ENCODE results near the gene POLG. TPM values are rescaled to one million over a fixed set of nuclear protein-coding genes. Genes with fewer than 3 reads are reported as not detected.

The POLG gene
- total RNA-seq, 1 donor from 2014 or later, result 64.5 TPM

DNA sequence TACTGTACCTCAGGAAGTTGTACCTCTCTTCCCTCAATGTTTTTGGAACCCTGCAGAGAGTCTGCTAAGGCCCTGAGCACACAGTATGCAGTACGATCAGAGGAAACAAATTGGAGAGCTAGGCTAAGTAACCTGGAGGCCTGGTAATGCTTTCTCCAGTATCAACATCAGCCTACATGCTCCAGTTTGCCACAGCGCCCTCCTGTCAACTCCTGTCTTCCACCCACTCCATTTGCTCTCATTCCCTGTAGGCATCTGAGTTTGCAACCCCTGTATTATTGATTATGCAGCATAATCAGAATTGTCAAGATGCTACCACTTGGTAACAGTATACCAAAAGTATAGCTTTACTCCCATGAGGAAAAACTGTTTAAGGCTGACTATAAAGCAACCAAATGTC lies 14.4 kb downstream of the POLG start:
- no peak for DNase-seq (ENCODE audit: low spot score)
- Mint-ChIP-seq H3K9me3 (ENCODE audit: unreplicated experiment) (no peaks in the 10 kb centered on the region), H3K4me3 (ENCODE audit: unreplicated experiment) (peak overlapping the region; percentile 71), H3K4me1 (ENCODE audit: unreplicated experiment) (peaks cover 23% of the 10 kb centered on the region), H3K36me3 (ENCODE audit: low read depth, unreplicated experiment) (peaks cover 65% of the 10 kb centered on the region), H3K27ac (ENCODE audit: unreplicated experiment) (peak overlapping the region; percentile 5), H3K27me3 (ENCODE audit: unreplicated experiment) (peaks cover 9% of the 10 kb centered on the region)
- no peak for TF ChIP-seq CTCF (IDR thresholded peaks at IDR 0.05; ENCODE audit: unreplicated experiment)

GRCh38 chr15:89319678-89320077 lies 14.9 kb downstream of the POLG start:
- Mint-ChIP-seq H3K4me3 (ENCODE audit: unreplicated experiment) (peak overlapping the region; percentile 71), H3K9me3 (ENCODE audit: unreplicated experiment) (no peaks in the 10 kb centered on the region), H3K27ac (ENCODE audit: unreplicated experiment) (peak overlapping the region; percentile 5), H3K36me3 (ENCODE audit: low read depth, unreplicated experiment) (peaks cover 60% of the 10 kb centered on the region), H3K4me1 (ENCODE audit: unreplicated experiment) (peaks cover 25% of the 10 kb centered on the region), H3K27me3 (ENCODE audit: unreplicated experiment) (peaks cover 9% of the 10 kb centered on the region)
- no peak for DNase-seq (ENCODE audit: low spot score)
- TF ChIP-seq CTCF (IDR thresholded peaks at IDR 0.05; ENCODE audit: unreplicated experiment), result no peak

- no peak for DNase-seq (ENCODE audit: low spot score)
- no peak overlapping the region for H3K27ac Mint-ChIP-seq (ENCODE audit: unreplicated experiment)
- no peaks in the 10 kb centered on the region for H3K9me3 Mint-ChIP-seq (ENCODE audit: unreplicated experiment)
- H3K36me3 Mint-ChIP-seq (ENCODE audit: low read depth, unreplicated experiment), result peaks cover 47% of the 10 kb centered on the region
- H3K4me3 Mint-ChIP-seq (ENCODE audit: unreplicated experiment), result peak overlapping the region; percentile 37
- H3K27me3 Mint-ChIP-seq (ENCODE audit: unreplicated experiment), result peaks cover 11% of the 10 kb centered on the region
- H3K4me1 Mint-ChIP-seq (ENCODE audit: unreplicated experiment), result peaks cover 18% of the 10 kb centered on the region
- no peak for TF ChIP-seq CTCF (IDR thresholded peaks at IDR 0.05; ENCODE audit: unreplicated experiment)
Observed at GRCh38 chr15:89317186-89317720, 17.4 kb downstream of the POLG start.

DNA sequence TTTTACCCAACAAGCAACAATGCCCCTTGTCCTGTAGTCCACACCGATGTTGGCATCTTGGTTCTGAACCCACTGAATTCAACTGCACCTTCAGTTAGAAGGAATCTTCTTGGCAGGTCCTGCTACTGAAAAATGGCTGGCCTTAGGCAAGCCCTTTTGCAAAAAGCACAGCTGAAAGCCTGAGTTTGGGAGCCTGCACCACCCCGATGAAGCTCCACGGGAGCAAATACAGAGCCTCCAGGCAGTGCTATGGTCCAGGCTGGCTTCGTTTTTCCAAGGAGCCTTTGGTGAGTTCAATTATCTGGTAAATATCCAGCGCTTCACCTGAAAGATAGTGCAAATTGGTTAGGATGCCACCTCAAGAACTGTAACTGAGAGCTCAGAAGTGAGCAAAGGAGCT lies 18.1 kb downstream of the POLG start:
- Mint-ChIP-seq H3K27me3 (ENCODE audit: unreplicated experiment) (peaks cover 7% of the 10 kb centered on the region), H3K4me3 (ENCODE audit: unreplicated experiment) (no peak overlapping the region), H3K9me3 (ENCODE audit: unreplicated experiment) (no peaks in the 10 kb centered on the region), H3K4me1 (ENCODE audit: unreplicated experiment) (peaks cover 18% of the 10 kb centered on the region), H3K27ac (ENCODE audit: unreplicated experiment) (peak overlapping the region; percentile 39), H3K36me3 (ENCODE audit: low read depth, unreplicated experiment) (peaks cover 42% of the 10 kb centered on the region)
- DNase-seq (ENCODE audit: low spot score), result no peak
- no peak for TF ChIP-seq CTCF (IDR thresholded peaks at IDR 0.05; ENCODE audit: unreplicated experiment)

- peaks cover 7% of the 10 kb centered on the region for H3K27me3 Mint-ChIP-seq (ENCODE audit: unreplicated experiment)
- H3K9me3 Mint-ChIP-seq (ENCODE audit: unreplicated experiment), result no peaks in the 10 kb centered on the region
- peaks cover 18% of the 10 kb centered on the region for H3K4me1 Mint-ChIP-seq (ENCODE audit: unreplicated experiment)
- no peak for TF ChIP-seq CTCF (IDR thresholded peaks at IDR 0.05; ENCODE audit: unreplicated experiment)
- H3K27ac Mint-ChIP-seq (ENCODE audit: unreplicated experiment), result peak overlapping the region; percentile 79
- H3K4me3 Mint-ChIP-seq (ENCODE audit: unreplicated experiment), result peak overlapping the region; percentile 13
- peaks cover 43% of the 10 kb centered on the region for H3K36me3 Mint-ChIP-seq (ENCODE audit: low read depth, unreplicated experiment)
- DNase-seq (ENCODE audit: low spot score), result no peak
Observed at GRCh38 chr15:89315375-89315929, 19.2 kb downstream of the POLG start.

All from endothelial cell (in vitro differentiated cells).